Nasal cavity respiratory epithelium epithelial cell of viscerocranial mucosa (primary cell): Measurements from ENCODE around the gene C2orf69. TPM values are rescaled to one million over a fixed set of nuclear protein-coding genes. Genes with fewer than 3 reads are reported as not detected.

ENCODE experiments used
- total RNA-seq: library from RNA; depleted of rRNA; stranded (reverse); fragments of >200 nt; gene quantifications from 2 replicates; pipeline ENCODE4 v1.2.3, GENCODE V29; 2014

The C2orf69 gene, protein sequence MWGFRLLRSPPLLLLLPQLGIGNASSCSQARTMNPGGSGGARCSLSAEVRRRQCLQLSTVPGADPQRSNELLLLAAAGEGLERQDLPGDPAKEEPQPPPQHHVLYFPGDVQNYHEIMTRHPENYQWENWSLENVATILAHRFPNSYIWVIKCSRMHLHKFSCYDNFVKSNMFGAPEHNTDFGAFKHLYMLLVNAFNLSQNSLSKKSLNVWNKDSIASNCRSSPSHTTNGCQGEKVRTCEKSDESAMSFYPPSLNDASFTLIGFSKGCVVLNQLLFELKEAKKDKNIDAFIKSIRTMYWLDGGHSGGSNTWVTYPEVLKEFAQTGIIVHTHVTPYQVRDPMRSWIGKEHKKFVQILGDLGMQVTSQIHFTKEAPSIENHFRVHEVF
- total RNA-seq, result 15.1 and 18.5 TPM in 2 replicates

DNA sequence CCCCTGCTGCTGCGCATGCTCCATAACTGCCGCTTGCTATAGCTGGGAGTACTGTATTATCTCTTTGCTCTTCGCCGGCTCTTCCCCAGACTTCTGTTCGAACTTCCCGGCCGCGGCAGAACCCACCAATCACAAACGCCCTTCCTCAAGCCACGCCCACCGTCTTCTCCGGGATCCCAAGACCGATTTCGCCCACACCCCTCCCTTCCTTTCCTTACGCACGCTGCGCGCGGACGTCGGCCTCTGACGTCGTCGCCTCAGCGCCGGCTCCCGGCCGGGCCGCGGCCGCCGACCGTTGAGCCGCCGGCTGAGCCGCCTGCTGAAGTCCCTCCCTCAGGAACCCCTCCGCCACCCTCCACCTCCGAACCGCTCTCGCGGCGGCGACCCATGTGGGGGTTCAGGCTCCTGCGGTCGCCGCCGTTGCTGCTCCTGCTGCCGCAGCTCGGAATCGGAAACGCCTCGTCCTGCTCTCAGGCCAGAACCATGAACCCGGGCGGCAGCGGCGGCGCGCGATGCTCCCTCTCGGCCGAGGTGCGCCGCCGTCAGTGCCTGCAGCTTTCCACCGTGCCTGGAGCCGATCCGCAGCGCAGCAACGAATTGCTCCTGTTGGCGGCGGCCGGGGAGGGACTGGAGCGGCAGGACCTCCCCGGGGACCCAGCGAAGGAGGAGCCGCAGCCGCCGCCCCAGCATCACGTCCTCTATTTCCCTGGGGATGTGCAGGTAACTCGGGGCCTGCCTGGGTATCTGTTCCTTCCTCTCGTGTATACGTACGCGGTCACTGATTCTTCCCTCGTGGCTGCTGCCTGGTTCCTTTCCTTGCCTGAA is at the start of gene C2orf69:
C2orf69 (plus strand) TSS at position 242 of the 825 bp plus-strand sequence; CDS start at position 388, 146 bp downstream.

DNA sequence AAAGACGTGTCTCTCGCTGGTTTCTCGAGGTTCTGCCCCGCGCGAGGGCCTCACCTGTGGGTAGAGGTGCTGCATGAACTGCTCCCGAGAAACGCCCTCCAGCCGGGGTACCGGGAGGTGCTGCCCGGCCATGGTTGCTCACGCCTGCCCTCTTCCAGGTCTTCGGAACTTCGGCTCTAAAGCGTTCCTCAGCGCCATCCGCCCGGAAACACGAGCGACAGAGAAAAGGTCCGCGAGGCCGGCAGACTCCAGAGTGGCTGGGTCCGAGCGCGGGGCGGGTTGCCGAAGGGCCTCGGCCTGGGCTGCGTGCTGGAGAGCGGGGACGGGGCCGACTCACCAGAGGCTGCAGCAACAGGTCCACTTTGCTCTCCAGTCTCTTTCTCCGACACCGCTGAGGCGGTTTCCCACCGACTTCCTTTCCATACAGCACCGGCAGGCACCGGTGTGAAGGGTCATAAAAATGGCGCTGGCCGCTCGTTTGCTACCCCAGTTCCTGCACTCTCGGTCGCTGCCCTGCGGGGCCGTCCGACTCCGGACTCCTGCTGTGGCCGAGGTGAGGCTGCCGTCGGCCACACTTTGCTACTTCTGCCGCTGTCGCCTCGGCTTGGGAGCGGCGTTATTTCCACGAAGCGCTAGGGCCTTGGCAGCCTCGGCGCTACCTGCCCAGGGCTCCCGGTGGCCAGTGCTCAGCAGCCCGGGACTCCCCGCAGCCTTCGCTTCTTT is 44.4 kb downstream of the C2orf69 start, which contains the start of the genes MAIP1 and TYW5:
MAIP1 (plus strand) TSS at position 244 of the 723 bp plus-strand sequence; CDS start at position 461, 217 bp downstream.
TYW5 (minus strand) TSS at position 153 of the 723 bp plus-strand sequence; CDS start at position 132, 21 bp downstream.

Other genes starting within 250 kb of the C2orf69 start
- 2.3 and 2.7 TPM in 2 replicates for gene FTCDNL1, start 60.1 kb upstream of the C2orf69 start, total RNA-seq
- 14.0 and 14.1 TPM in 2 replicates for gene TYW5, start 44.2 kb downstream of the C2orf69 start, total RNA-seq
- 21.9 and 22.9 TPM in 2 replicates for gene MAIP1, start 44.3 kb downstream of the C2orf69 start, total RNA-seq